ENCODE measurements around the gene SRPX.

Gene SRPX
- 0 reads per million in 2 donors for total RNA-seq

DNA sequence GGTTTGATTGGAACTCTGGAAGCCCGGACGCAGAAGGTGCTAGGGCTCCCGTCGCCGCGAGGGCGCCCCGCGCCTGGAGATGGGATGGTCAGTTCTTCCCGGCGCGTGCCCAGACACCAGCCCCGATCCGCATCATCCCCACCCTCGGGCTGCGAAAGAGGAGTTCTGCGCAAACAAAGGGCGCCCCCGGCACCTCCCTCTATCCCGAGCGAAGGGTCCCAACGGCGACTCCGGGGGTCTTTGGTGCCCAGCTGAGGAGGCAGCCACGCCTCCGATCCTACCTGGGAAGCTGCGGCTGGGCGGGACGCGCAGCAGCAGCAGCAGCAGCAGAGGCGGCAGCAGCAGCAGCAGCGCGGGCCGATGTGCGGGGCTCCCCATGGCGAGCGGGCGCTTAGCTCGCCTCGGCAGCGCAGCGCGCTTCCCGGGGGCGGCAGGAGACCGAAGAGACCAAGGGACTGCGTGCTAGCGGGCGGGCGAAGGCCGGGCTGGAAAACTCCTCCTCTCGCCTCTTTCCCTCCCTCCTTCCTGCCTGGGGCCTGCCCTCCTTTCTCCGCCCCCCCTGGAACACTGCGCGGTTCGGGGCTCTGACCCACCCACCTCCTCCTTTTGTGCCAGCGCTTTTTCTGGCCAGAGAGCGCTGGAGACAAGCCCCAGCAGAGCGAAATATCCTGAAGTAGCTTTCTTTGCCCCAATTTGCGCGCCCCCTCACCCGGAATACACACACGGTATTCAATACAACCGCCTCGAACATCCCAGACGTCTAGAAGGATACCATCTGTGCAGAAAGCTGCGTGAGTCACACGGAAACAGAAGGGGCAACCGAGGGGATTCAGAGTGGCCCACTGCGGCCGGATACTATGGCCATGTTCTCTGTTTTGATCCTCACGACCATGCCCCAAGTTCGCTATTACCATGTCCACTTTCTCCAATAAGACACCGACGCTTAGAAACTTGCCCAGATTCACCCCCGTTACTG lies at the start of gene SRPX:
Gene SRPX (minus strand): TSS at position 457 of the 976 bp plus-strand sequence. CDS start 79 bp downstream, at position 378.
- DNase-seq = no peak

DNA sequence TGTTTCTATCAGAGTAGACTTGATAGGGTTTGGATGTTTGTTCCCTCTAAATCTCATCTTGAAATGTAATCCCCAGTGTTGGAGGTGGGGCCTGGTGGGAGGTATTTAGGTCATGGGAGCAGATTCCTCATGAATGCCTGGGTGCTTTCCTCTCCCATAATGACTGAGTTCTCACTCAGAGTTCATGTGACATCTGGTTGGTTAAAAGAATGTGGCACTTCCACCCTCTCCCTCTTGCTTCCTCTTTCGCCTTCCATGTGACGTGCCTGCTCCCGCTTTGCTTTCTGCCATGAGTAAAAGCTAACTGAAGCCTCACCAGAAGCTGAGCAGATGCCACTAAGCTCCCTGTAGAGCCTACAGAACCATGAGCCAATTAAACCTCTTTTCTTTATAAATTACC lies 47.3 kb upstream of the SRPX start:
- DNase-seq = no peak

DNA sequence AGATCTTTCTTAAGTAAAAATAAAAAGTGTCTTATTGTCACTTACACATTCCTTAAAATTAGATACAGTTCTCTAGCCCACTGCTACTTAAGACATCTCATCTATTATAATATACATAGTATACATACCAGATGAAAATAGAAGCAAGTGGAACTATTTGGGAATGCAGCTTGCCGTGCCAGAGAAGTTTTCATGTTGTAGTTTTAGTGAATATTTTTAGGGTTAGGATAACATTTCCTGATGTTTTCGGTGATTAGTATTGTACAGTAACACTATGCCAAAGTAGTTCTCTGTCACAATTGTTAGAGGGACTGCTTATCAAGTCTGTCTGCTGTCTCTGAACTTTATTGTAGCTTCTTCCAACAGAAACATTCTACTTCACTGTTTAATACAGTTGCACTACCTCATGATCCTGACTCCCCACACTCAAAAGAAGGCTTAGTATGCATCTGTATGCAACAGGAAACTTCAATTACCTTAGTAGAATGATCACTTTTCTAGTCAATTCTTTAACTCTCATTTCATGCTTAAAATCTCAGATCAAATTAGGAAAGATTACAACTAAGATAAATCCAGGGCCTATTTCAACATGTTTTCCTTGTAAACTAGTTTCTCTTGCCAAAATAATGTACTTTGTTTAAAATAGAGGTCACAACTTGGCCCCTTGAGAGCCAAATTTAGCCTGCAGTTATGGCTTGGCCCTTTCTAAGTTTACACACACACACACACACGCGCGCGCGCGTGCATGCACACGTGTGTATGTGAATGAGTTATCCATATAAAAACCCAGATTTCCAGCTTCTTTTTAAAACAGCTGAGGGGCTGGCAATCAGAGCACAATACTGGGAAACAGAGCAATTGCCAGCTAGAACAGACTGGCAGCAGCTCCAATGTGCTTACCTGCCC lies 42.3 kb upstream of the SRPX start:
- no peak for DNase-seq

DNA sequence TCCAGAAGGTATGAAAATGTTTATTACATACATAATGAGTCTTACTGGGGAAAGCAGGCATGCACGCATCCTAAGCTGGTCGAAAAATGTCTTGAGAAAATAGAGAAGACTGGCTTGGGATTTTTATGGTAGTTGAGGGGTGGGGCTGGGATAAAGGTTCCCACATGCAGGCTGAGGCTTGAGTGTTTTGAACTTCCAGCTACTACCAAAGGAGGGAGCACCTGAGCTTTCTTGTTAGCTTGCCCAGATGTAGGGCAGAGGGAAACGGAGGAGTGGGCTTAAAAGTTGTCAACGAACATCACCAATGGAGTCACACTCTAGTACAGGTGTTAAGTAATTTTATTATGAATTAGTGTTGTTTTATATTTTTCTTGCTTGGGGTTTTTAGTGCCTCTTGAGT lies 39.6 kb upstream of the SRPX start:
- peak in 1 of 5 experiments; percentile 1 for DNase-seq

GRCh38 chrX:38256019-38256418 lies 35.3 kb upstream of the SRPX start:
- no peak for DNase-seq

DNA sequence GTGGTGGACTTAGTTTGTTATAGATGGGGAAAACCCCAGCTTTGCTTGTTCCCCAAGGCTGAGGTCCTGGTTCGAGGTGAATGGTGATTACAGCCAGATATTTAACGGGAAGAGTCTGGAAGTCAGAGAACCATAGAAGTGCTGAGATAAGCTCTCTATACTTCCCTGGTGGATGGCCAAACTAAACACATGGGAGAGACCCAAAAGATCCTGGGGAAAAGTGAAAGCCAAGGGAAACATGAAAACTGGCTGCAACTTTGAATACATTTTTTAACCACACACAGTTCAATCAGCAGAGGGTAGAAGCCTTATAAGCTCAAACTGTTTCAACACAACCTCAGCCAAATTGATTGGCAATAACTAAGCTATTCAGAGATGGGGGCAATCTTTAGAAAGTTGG lies 29.3 kb upstream of the SRPX start:
- no peak for DNase-seq

- no peak for DNase-seq
These were observed 26.4 kb upstream of the SRPX start for GRCh38 chrX:38247051-38247450.

- DNase-seq = no peak
These were observed 19.9 kb upstream of the SRPX start for GRCh38 chrX:38240541-38240940.

- DNase-seq = no peak
These were observed 16.4 kb upstream of the SRPX start for GRCh38 chrX:38236901-38237615.

DNA sequence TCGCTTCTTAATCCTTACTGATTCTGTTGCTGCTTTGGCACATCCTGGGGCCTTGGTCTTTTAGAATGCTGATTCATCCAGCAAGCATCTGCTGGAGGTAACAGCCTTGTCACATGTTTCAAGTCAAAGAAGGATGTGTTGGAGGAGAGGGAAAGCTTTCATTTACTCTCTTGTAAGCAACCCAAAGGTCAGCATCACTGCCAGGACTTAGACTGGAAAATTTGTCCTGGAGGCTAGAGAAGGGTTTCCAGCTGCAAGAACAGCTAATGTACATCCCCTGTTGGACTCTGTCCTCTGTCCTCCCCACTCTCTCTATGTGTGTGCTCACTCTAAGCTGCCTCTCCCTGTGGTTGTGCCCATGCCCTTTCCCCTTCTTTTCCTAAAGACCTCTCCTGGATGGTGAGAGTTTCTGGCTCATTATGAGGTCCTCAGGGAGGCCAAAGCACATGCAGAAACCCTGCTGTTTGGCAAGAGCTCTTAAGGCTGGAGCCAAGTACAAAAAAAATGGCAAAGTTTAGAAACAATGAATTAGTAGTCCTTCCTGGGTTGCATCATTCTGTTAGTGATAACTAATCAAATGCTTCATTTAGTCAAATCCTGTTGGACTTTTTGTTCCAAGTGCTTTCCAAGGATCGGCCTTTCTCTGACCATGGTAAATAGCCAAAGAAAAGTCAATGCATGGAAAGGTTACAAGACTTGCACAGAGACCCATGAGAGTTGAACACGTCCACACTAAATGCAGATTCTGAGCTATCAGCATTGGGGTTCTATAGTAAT lies 13.4 kb upstream of the SRPX start:
- DNase-seq = no peak

GRCh38 chrX:38232079-38232686 lies 11.5 kb upstream of the SRPX start:
- no peak for DNase-seq

- DNase-seq = no peak
These were observed 4.4 kb upstream of the SRPX start for GRCh38 chrX:38225093-38225492.

GRCh38 chrX:38224160-38224559 lies 3.5 kb upstream of the SRPX start:
- DNase-seq = no peak

DNA sequence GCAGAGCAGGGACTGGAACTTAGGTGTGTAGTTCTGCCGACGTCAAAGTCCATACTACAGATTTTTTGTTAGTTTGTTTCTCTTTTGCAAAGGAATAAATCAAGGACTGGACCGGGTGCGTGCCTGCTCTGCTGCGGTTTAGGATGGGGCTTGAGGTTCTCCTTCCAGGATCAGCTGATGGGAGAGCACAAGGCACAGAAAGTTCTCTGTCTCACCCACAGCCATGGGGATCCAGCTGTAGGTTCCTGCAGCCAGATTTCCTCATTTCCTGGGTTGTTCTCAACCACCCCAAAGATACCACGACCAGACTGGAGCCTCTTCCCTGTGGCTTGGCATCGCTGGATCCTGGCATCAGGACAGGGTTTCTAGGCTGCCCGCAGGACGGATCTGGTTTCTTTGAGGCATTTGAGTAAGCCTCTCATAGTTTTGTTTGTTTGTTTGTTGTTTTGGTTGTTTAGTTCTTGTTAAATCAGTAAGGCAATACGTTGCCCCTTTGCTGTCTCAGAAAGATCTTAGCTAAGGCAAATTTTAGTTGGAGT lies 789 bp upstream of the SRPX start:
- no peak for DNase-seq

DNA sequence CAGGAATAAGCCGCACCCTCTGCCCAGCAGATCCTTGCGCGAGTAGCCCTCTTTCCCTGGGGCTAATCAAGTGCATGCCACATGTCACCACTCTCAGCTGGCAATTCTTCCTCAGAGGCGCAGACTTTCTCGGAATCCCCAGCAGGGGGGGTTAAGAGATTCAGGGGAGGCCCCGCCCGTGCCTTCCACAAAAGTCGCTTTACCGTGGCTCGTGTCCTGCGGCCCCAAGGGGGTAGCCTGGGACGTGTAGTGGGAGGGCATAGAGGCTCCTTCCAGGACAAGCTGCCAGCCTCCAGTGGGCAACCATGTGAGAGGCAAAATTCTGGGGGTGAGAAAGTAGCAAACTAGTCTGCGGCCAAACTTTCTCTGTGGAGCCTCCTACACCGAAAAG lies 652 bp downstream of the SRPX start:
- DNase-seq = peak in 1 of 5 experiments; percentile 9

DNA sequence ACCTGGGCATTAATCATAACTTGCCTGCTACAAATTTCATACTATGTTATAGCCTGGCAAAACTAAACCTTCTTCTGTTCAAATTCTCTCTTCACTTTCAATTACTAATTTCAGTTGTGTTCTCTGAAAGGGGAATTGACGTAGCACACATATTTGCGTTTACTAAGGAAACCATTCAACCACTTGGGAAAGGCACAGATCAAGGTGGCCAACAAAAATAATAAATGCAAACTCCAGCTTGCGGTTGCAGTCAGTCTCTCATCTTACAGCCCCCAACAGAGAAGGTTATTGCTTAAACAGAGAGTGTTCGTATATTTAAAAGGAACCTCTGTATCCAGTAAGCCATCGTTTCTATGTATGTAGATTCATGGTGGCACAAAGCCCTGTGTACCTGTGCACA lies 4.0 kb downstream of the SRPX start:
- no peak for DNase-seq

DNA sequence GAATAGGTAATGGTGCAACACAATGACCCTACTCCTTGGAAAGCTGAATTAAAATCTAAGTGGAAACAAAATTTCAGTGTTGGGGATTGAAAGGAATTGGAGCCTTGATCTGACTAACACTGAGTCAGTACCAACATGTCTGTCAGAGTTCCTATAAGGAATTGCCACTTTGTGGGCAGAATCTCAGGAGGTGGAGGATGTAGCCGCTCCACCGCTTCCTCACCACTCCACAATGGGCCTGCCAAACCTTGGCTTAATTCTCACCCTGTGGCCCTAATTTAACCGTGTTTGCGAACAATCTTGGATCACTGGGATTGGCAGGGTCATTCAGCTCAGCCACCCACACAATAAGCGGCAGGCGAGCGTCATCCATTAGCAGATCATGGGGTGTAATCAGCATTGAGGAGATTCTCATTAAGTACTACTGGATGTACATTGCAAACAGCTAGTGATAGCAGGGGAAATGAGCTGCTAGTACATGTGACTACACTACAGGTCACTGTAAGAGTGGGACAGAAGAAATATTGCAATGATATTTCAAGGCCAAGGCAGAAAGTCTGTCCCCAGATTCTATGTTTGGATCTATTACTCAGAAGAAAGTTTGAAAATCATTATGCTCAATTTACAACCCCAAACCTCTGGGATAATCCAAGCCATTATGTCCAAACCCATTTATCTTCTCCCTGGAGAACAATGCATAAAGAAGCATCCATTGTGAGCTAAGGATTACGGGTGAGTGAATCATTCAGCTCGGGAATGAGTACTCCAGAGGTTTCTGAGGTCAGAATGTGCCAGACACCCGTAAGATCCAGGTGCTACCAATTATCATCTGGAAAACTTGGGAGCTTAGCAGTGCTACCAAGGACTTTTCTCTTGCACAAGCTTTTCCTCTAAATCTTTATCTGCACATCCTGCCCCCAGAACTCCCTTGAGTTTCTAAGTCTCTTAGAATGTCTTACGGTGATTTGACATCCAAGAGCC lies 5.8 kb downstream of the SRPX start:
- no peak for DNase-seq

DNA sequence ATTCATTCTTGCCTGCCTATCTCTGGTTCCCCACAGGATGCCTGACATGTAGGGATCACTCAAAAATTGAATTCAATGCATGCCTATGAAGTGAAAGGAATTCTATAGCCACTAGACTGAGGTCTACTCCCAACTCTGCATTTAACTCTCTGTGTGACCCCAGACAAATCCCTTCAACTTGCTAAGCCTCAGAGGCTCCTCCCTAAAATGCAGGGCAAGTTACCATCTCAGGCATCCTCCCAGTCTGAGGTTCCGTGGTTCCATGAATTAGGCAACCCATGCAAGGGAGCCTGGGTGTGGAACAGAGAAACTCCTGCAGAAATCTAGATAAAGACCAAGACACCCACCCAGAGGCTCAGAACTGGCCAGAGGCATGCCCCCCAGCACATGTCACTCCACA lies 6.6 kb downstream of the SRPX start:
- no peak for DNase-seq

- no peak for DNase-seq
These were observed 8.6 kb downstream of the SRPX start for GRCh38 chrX:38211891-38212635.

All from T-helper 2 cell (primary cell).